SH-SY5Y (cell line): Measurements from ENCODE around the gene PTPRA.

Experiments used
- GATA2 ChIP-seq: IDR thresholded peaks from 2 replicates; pipeline ENCODE4 v1.6.1; 2011; ENCODE audit warnings: mild to moderate bottlenecking, low read depth, low read length
- GATA3 ChIP-seq: IDR thresholded peaks from 2 replicates; pipeline ENCODE4 v1.6.1; 2011; ENCODE audit warnings: low read depth, mild to moderate bottlenecking, low read length, moderate library complexity

GRCh38 chr20:2871111-2871465 lies 2.2 kb upstream of the PTPRA start:
- TF ChIP-seq GATA3, result no peak
- TF ChIP-seq GATA2, result no peak
